ENCODE data around the gene DCBLD1.

- TF ChIP-seq CTCF (IDR thresholded peaks at IDR 0.05) = no peak
- TF ChIP-seq POLR2A (IDR thresholded peaks at IDR 0.05) = no peak
- TF ChIP-seq EP300 (IDR thresholded peaks at IDR 0.05) = no peak
- no peak for TF ChIP-seq POLR2AphosphoS5 (IDR thresholded peaks at IDR 0.05)
Measured at GRCh38 chr6:117552618-117553017, 70.1 kb downstream of the DCBLD1 start.
